H1 (cell line): ENCODE measurements around the gene FABP7. TPM values are rescaled to one million over a fixed set of nuclear protein-coding genes. Genes with fewer than 3 reads are reported as not detected.
A peak's percentile ranks its signal among the peaks of the same experiment; 100 is the strongest.

Experiments
- CTCF ChIA-PET: fragments of 300-600 bp; sonication (Branson Sonifier 250); formaldehyde crosslinking; loops from one replicate; lab custom pipeline; 2021; ENCODE audit not compliant: partially characterized antibody; lab: Charles Lee
- POLR2A ChIA-PET: fragments of 300-600 bp; sonication (Branson Sonifier 250); formaldehyde crosslinking; loops from one replicate; lab custom pipeline; 2021; ENCODE audit warnings: inconsistent platforms; ENCODE audit not compliant: partially characterized antibody; lab: Charles Lee
- DNase-seq, 2 experiments: peaks; one replicate each; pipeline versions ENCODE4 v3.0.0 to v3.0.0-alpha.2; 2010 to 2022; ENCODE audit warnings: low spot score in 2 of 2, low read depth in 1 of 2, mixed read lengths in 1 of 2
- FAIRE-seq: peaks from 2 replicates; lab custom pipeline; 2011; peaks lifted over from hg19 to GRCh38; lab: Jason Lieb, UNC
- H2AFZ ChIP-seq: 2 replicates; pipeline ENCODE4 v1.8.1; 2012; ENCODE audit warnings: low read length, inconsistent platforms
- H2AK5ac ChIP-seq: 2 replicates; pipeline ENCODE4 v1.6.1; 2013; ENCODE audit warnings: low read depth, low read length
- H2BK120ac ChIP-seq: replicated peaks from 2 replicates; pipeline ENCODE3; 2013; ENCODE audit warnings: low read depth, low read length, inconsistent platforms
- H2BK12ac ChIP-seq: 2 replicates; pipeline ENCODE4 v1.6.1; 2013; ENCODE audit warnings: low read depth, low read length
- H2BK15ac ChIP-seq: 2 replicates; pipeline ENCODE4 v1.6.1; 2013; ENCODE audit warnings: low read length
- H2BK20ac ChIP-seq: 2 replicates; pipeline ENCODE4 v1.6.1; 2013; ENCODE audit warnings: low read length
- H2BK5ac ChIP-seq: 2 replicates; pipeline ENCODE4 v1.6.1; 2013; ENCODE audit warnings: low read depth, low read length
- H3K14ac ChIP-seq: 2 replicates; pipeline ENCODE4 v1.6.1; 2013; ENCODE audit warnings: inconsistent platforms; ENCODE audit not compliant: insufficient read length
- H3K18ac ChIP-seq: 2 replicates; pipeline ENCODE4 v1.6.1; 2013; ENCODE audit warnings: low read length; ENCODE audit errors: extremely low read depth
- H3K23ac ChIP-seq: 2 replicates; pipeline ENCODE4 v1.6.1; 2013; ENCODE audit warnings: inconsistent platforms; ENCODE audit not compliant: insufficient read length
- H3K23me2 ChIP-seq: 2 replicates; pipeline ENCODE4 v1.6.1; 2013; ENCODE audit warnings: low read depth, low read length
- H3K27ac ChIP-seq: 2 replicates; pipeline ENCODE4 v1.6.1; 2011; ENCODE audit warnings: low read depth, low read length, inconsistent platforms
- H3K27me3 ChIP-seq, 4 experiments: replicated peaks in 1 of 4; 1 replicate in 1 of 4; 2 replicates in 3 of 4; pipeline versions ENCODE4 v1.6.1 to v1.8.1; 2011 to 2013; ENCODE audit warnings: low read length in 3 of 4, mild to moderate bottlenecking in 3 of 4, inconsistent platforms in 2 of 4, mixed read lengths in 2 of 4, moderate library complexity in 1 of 4; ENCODE audit not compliant: control insufficient read depth in 3 of 4, insufficient read depth in 3 of 4; ENCODE audit errors: extremely low read depth in 1 of 4
- H3K36me3 ChIP-seq, 4 experiments: 2 replicates each; pipeline versions ENCODE4 v1.6.1 to v1.8.1; 2011 to 2013; ENCODE audit warnings: mild to moderate bottlenecking in 4 of 4, low read length in 3 of 4, moderate library complexity in 2 of 4, control low read depth in 1 of 4, inconsistent platforms in 1 of 4; ENCODE audit not compliant: insufficient read depth in 4 of 4, control insufficient read depth in 2 of 4
- H3K4ac ChIP-seq: replicated peaks from 2 replicates; pipeline ENCODE3; 2013; ENCODE audit warnings: low read length, low read depth, mixed read lengths, inconsistent platforms; ENCODE audit not compliant: insufficient read length
- H3K4me1 ChIP-seq, 4 experiments: replicated peaks in 1 of 4; 1 replicate in 1 of 4; 2 replicates in 3 of 4; pipeline versions ENCODE4 v1.6.1 to v1.8.1; 2011 to 2013; ENCODE audit warnings: low read length in 3 of 4, inconsistent platforms in 2 of 4, mixed read lengths in 1 of 4; ENCODE audit not compliant: insufficient read depth in 4 of 4, control insufficient read depth in 3 of 4
- H3K4me2 ChIP-seq, 2 experiments: 2 replicates each; pipeline versions ENCODE4 v1.6.1 to v1.8.1; 2011 to 2013; ENCODE audit warnings: low read depth in 2 of 2, low read length in 2 of 2, control low read depth in 1 of 2, inconsistent platforms in 1 of 2, mild to moderate bottlenecking in 1 of 2; ENCODE audit not compliant: insufficient read depth in 1 of 2
- H3K4me3 ChIP-seq, 4 experiments: fragments of 200-600, 300-600 bp in 1 of 4; sonication (generic), shearing (Covaris generic), sonication (Bioruptor Twin) in 1 of 4; 2 replicates each; pipeline versions ENCODE4 v1.5.1 to v1.8.1; 2011 to 2016; ENCODE audit warnings: low read length in 4 of 4, low read depth in 3 of 4, control low read depth in 2 of 4, inconsistent platforms in 2 of 4, mild to moderate bottlenecking in 2 of 4, mixed read lengths in 1 of 4, moderate library complexity in 1 of 4; ENCODE audit not compliant: insufficient read depth in 2 of 4; ENCODE audit errors: extremely low read depth in 1 of 4
- H3K56ac ChIP-seq: replicated peaks from 2 replicates; pipeline ENCODE3; 2013; ENCODE audit warnings: low read depth, mild to moderate bottlenecking, mixed read lengths, low read length, inconsistent platforms; ENCODE audit not compliant: insufficient read length
- H3K79me1 ChIP-seq: 2 replicates; pipeline ENCODE4 v1.6.1; 2013; ENCODE audit warnings: low read depth, low read length, control low read depth
- H3K79me2 ChIP-seq, 2 experiments: 2 replicates each; pipeline versions ENCODE4 v1.6.1 to v1.8.1; 2012 to 2013; ENCODE audit warnings: low read length in 2 of 2, mild to moderate bottlenecking in 2 of 2, inconsistent platforms in 1 of 2; ENCODE audit not compliant: insufficient read depth in 2 of 2, control insufficient read depth in 1 of 2
- H3K9ac ChIP-seq, 4 experiments: replicated peaks in 1 of 4; 1 replicate in 1 of 4; 2 replicates in 3 of 4; pipeline versions ENCODE4 v1.6.1 to v1.8.1; 2011 to 2013; ENCODE audit warnings: low read depth in 3 of 4, low read length in 3 of 4, control low read depth in 2 of 4, mild to moderate bottlenecking in 2 of 4, moderate library complexity in 2 of 4, inconsistent platforms in 1 of 4; ENCODE audit errors: extremely low read depth in 1 of 4
- H3K9me3 ChIP-seq, 2 experiments: 2 replicates each; pipeline versions ENCODE4 v1.6.1 to v1.8.1; 2012 to 2013; ENCODE audit warnings: mild to moderate bottlenecking in 2 of 2, moderate library complexity in 2 of 2, control low read depth in 1 of 2, inconsistent platforms in 1 of 2, low read depth in 1 of 2, low read length in 1 of 2, mixed read lengths in 1 of 2; ENCODE audit not compliant: insufficient read depth in 2 of 2
- H4K20me1 ChIP-seq, 2 experiments: replicated peaks in 1 of 2; 2 replicates each; pipeline versions ENCODE3 to v1.8.1; 2011 to 2013; ENCODE audit warnings: inconsistent platforms in 2 of 2, low read length in 2 of 2, mild to moderate bottlenecking in 1 of 2; ENCODE audit not compliant: insufficient read depth in 2 of 2, control insufficient read depth in 1 of 2
- H4K5ac ChIP-seq: 2 replicates; pipeline ENCODE4 v1.6.1; 2013; ENCODE audit warnings: low read length, low read depth, mixed read lengths, inconsistent platforms; ENCODE audit not compliant: insufficient read length
- H4K8ac ChIP-seq: 2 replicates; pipeline ENCODE4 v1.8.0; 2013; ENCODE audit warnings: mild to moderate bottlenecking, moderate library complexity, low read length, inconsistent platforms; ENCODE audit not compliant: insufficient read depth; ENCODE audit errors: extremely low read depth
- H4K91ac ChIP-seq: replicated peaks from 2 replicates; pipeline ENCODE3; 2013; ENCODE audit warnings: low read length, mixed read lengths, inconsistent platforms; ENCODE audit not compliant: insufficient read length
- ATF2 ChIP-seq: IDR thresholded peaks from 2 replicates; pipeline ENCODE4 v1.6.1; 2012; ENCODE audit warnings: low read length, inconsistent platforms
- CTBP2 ChIP-seq: IDR thresholded peaks from 2 replicates; pipeline ENCODE4 v1.7.0; 2011; ENCODE audit warnings: borderline replicate concordance, mild to moderate bottlenecking, moderate library complexity, mixed read lengths, low read length; ENCODE audit not compliant: insufficient read depth, insufficient read length
- CTCF ChIP-seq, 3 experiments: IDR thresholded peaks; 1 replicate in 2 of 3; 2 replicates in 1 of 3; pipeline versions ENCODE4 v1.5.1 to v1.6.1; 2011; ENCODE audit warnings: low read length in 3 of 3, mild to moderate bottlenecking in 3 of 3, inconsistent platforms in 2 of 3, low read depth in 1 of 3, moderate library complexity in 1 of 3; ENCODE audit not compliant: insufficient read depth in 1 of 3; ENCODE audit errors: control extremely low read depth in 1 of 3
- MAX ChIP-seq: IDR thresholded peaks from 2 replicates; pipeline ENCODE4 v1.6.1; 2012; ENCODE audit warnings: inconsistent platforms
- NRF1 ChIP-seq: IDR thresholded peaks from 2 replicates; pipeline ENCODE4 v1.6.1; 2011; ENCODE audit warnings: mild to moderate bottlenecking, low read depth, low read length, improper control_type of control experiment
- POLR2AphosphoS5 ChIP-seq: IDR thresholded peaks from 2 replicates; pipeline ENCODE4 v1.6.1; 2011; ENCODE audit warnings: low read depth, low read length
- TCF12 ChIP-seq: IDR thresholded peaks from 2 replicates; pipeline ENCODE4 v1.6.1; 2011; ENCODE audit warnings: low read depth, mild to moderate bottlenecking, low read length
- USF2 ChIP-seq: IDR thresholded peaks from 2 replicates; pipeline ENCODE4 v1.6.1; 2011; ENCODE audit warnings: low read length, improper control_type of control experiment
- WGBS, 2 experiments: shearing (Covaris generic) in 1 of 2; methylation state at CpG; one replicate each; pipeline versions ENCODE4 v1.1.6 to v1.1.7; 2013 to 2015; ENCODE audit warnings: low lambda C conversion rate in 2 of 2, mixed read lengths in 2 of 2, inconsistent platforms in 1 of 2, low coverage in 1 of 2, missing lambda C conversion rate in 1 of 2; ENCODE audit not compliant: insufficient replicate concordance in 2 of 2, insufficient coverage in 1 of 2, insufficient read length in 1 of 2; ENCODE audit errors: extremely low coverage in 1 of 2, missing lambda C conversion rate in 1 of 2; 5-methylcytosine and 5-hydroxymethylcytosine counted together
- polyA plus RNA-seq, 7 experiments: library from polyadenylated mRNA; depleted of rRNA in 3 of 7; stranded (reverse) in 5 of 7; unstranded in 2 of 7; fragments of >200 nt in 5 of 7; fragments of 200-250 nt in 2 of 7; gene quantifications; 1 replicate in 5 of 7; 2 replicates in 1 of 7; 4 replicates in 1 of 7; pipeline versions ENCODE4 v1.2.1 to v1.2.3, GENCODE V29; 2011 to 2013; ENCODE audit warnings: missing spikeins in 2 of 7, mixed read lengths in 2 of 7
- total RNA-seq: library from RNA; stranded (reverse); fragmentation: NEBNext Ultra II Directional; extraction: Animal tissue kit (Norgen Biotek cat#: 25700); gene quantifications from 2 replicates; pipeline ENCODE4 v1.2.1, GENCODE V29; 2021

Gene FABP7
- total and polyA plus RNA-seq, 2 of the 8 experiments (the other 6 are each of a cell fraction or from before 2014, with no cell fraction given), result 10.6 to 13.1 TPM

GRCh38 chr6:122791310-122791679 lies 11.8 kb downstream of the FABP7 start:
- peaks cover 3 to 24% (median 11%) of the 10 kb centered on the region in 4 experiments; a peak in 6 of 7 replicates for H3K4me1 ChIP-seq
- no peak overlapping the region for H4K5ac ChIP-seq
- H3K79me1 ChIP-seq, result no peaks in the 10 kb centered on the region
- no peak overlapping the region for H3K18ac ChIP-seq
- no peak overlapping the region for H2BK120ac ChIP-seq
- no peaks in the 10 kb centered on the region for H3K36me3 ChIP-seq
- no peak overlapping the region for H2BK20ac ChIP-seq
- H3K23me2 ChIP-seq, result peaks cover 12% of the 10 kb centered on the region; the same call in 1 of the 2 replicates
- H3K23ac ChIP-seq, result no peak overlapping the region
- peak overlapping the region in 1 of 2 experiments; percentile 96; a peak in 1 of 4 replicates for H3K4me2 ChIP-seq
- H3K27me3 ChIP-seq, result no peaks in the 10 kb centered on the region; a peak in 2 of 7 replicates
- no peaks in the 10 kb centered on the region for H4K20me1 ChIP-seq
- no peak overlapping the region for H3K4ac ChIP-seq
- H4K8ac ChIP-seq, result no peak overlapping the region
- H2AK5ac ChIP-seq, result no peak overlapping the region
- POLR2A ChIA-PET, result no interaction called here
- H2BK12ac ChIP-seq, result 0 out of 2 replicates have a peak overlapping the region, but pooled peaks have one; percentile 13
- H3K27ac ChIP-seq, result no peak overlapping the region
- H2BK15ac ChIP-seq, result no peak overlapping the region
- no peak overlapping the region for H4K91ac ChIP-seq
- no peak for DNase-seq
- no peaks in the 10 kb centered on the region for H3K79me2 ChIP-seq
- H3K14ac ChIP-seq, result no peak overlapping the region
- H3K9me3 ChIP-seq, result no peaks in the 10 kb centered on the region
- FAIRE-seq, result no peak
- H2BK5ac ChIP-seq, result no peak overlapping the region
- 82% methylated on average over 2 of the region's 2 CpGs; no CpG with 5 or more reads in 1 of the 2 experiments for WGBS, 2 experiments
- CTCF ChIA-PET, result interaction anchor here (0.6 to 12.0 kb wide), 8 partner anchors 8 to 397 kb away, joined by 3 to 62 read pairs (median 10); partner anchors contain the start of gene FABP7
- no peak overlapping the region; a peak in 1 of 8 replicates for H3K4me3 ChIP-seq
- H2AFZ ChIP-seq, result no peak overlapping the region
- H3K9ac ChIP-seq, result no peak overlapping the region
- H3K56ac ChIP-seq, result no peak overlapping the region
- TF ChIP-seq USF2 (no peak), CTBP2 (no peak), CTCF (IDR thresholded peaks at IDR 0.05; ENCODE audit: control extremely low read depth in 1 of 3, insufficient read depth in 1 of 3, low read depth in 1 of 3, low read length in 3 of 3) (no peak), POLR2AphosphoS5 (no peak), ATF2 (no peak), MAX (no peak), NRF1 (no peak), TCF12 (no peak)
